Spleen (tissue), 11 donors: ENCODE results near the gene PLAC1. TPM values are rescaled to one million over a fixed set of nuclear protein-coding genes. Genes with fewer than 3 reads are reported as not detected.

ENCODE experiments used
- DNase-seq: peaks from one replicate; pipeline ENCODE4 v3.0.0-alpha.2; 2020
- H3K27ac ChIP-seq, 8 donors: fragments of 200-600 bp; sonication (generic) in 7 of 8; 1 replicate in 4 of 8; 2 replicates in 4 of 8; pipeline versions ENCODE4 v1.5.0 to v1.8.0; 2016 to 2021; ENCODE audit warnings: inconsistent platforms in 4 of 8, mild to moderate bottlenecking in 4 of 8, moderate library complexity in 1 of 8
- H3K27me3 ChIP-seq, 7 donors: fragments of 200-600 bp; sonication (generic) in 6 of 7; replicated peaks in 1 of 7; 1 replicate in 4 of 7; 2 replicates in 3 of 7; pipeline versions ENCODE4 v1.5.0 to v1.8.0; 2016 to 2021; ENCODE audit warnings: inconsistent platforms in 3 of 7, mild to moderate bottlenecking in 1 of 7
- H3K36me3 ChIP-seq, 6 donors: fragments of 200-600 bp; sonication (generic) in 5 of 6; 1 replicate in 4 of 6; 2 replicates in 2 of 6; pipeline versions ENCODE4 v1.5.0 to v1.8.0; 2016 to 2021; ENCODE audit warnings: inconsistent platforms in 2 of 6
- H3K4me1 ChIP-seq, 6 donors: fragments of 200-600 bp; sonication (generic) in 5 of 6; 1 replicate in 3 of 6; 2 replicates in 3 of 6; pipeline versions ENCODE4 v1.5.0 to v1.8.0; 2016 to 2021; ENCODE audit warnings: inconsistent platforms in 3 of 6
- H3K4me3 ChIP-seq, 8 donors: fragments of 200-600 bp; sonication (generic) in 7 of 8; 1 replicate in 4 of 8; 2 replicates in 4 of 8; pipeline versions ENCODE4 v1.5.0 to v1.8.0; 2016 to 2021; ENCODE audit warnings: inconsistent platforms in 4 of 8, mild to moderate bottlenecking in 4 of 8, moderate library complexity in 2 of 8
- H3K9me3 ChIP-seq, 8 donors: fragments of 200-600 bp; sonication (generic) in 7 of 8; 1 replicate in 4 of 8; 2 replicates in 4 of 8; pipeline versions ENCODE4 v1.5.0 to v1.8.0; 2016 to 2021; ENCODE audit warnings: inconsistent platforms in 4 of 8
- POLR2A ChIP-seq, 3 donors: fragments of 450-650 bp; IDR thresholded peaks; one replicate each; pipeline ENCODE4 v1.5.1; 2017; ENCODE audit warnings: antibody characterized with exemption in 3 of 3, mild to moderate bottlenecking in 1 of 3
- POLR2AphosphoS5 ChIP-seq, 3 donors: sonication (generic); formaldehyde crosslinking; IDR thresholded peaks; one replicate each; pipeline ENCODE4 v1.5.1; 2017; ENCODE audit warnings: antibody characterized with exemption in 3 of 3
- WGBS, 5 donors: extraction: QIAGEN DNeasy Blood & Tissue Kit in 3 of 5; methylation state at CpG; one replicate each; pipeline versions ENCODE4 v1.1.5 to v1.1.7; 2013 to 2018; 5-methylcytosine and 5-hydroxymethylcytosine counted together
- intact Hi-C: fragments of 100-400 bp; cut with DNase I; formaldehyde crosslinking; loops from one replicate; pipeline ENCODE4 v1.15.0; 2023; ENCODE audit warnings: low total_unique reads
- polyA plus RNA-seq, 3 donors: library from polyadenylated mRNA; stranded (reverse); fragments of 200-250 nt; gene quantifications; one replicate each; pipeline ENCODE4 v1.2.1, GENCODE V29; 2013
- total RNA-seq, 7 donors: library from RNA; depleted of rRNA in 3 of 7; stranded (reverse); fragments of >200 nt in 3 of 7; fragmentation: NEBNext Ultra II Directional in 4 of 7; extraction: Animal tissue kit (Norgen Biotek cat#: 25700) in 4 of 7; gene quantifications; one replicate each; pipeline versions ENCODE4 v1.1.0 to v1.2.1, GENCODE V29; 2016 to 2021
- TF ChIP-seq, protein P1 (sequence below), 11 experiments: fragments of 200-600 bp in 7 of 11; fragments of 450-650 bp in 4 of 11; sonication (generic) in 4 of 11; IDR thresholded peaks in 8 of 11; conservative IDR thresholded peaks in 3 of 11; 1 replicate in 7 of 11; 2 replicates in 4 of 11; pipeline versions ENCODE4 v1.4.0 to v1.8.0; 2016 to 2021; ENCODE audit warnings: antibody characterized with exemption in 11 of 11, inconsistent platforms in 4 of 11, mild to moderate bottlenecking in 1 of 11
- donor health status: healthy with polysubstance abuse.
- donor health status: DM: no; HTN: no; CAD: no; lungs with moderate emphysema.
- donor health status: DM: no; HTN: no; CAD: no.
- donor health status: Bipolar disorder and iron deficiency.
- donor health status: healthy.
- donor health status: DM: no; HTN: no; CAD: no.
- donor health status: DM: yes; HTN: yes; CAD: no.

The PLAC1 gene
- total and polyA plus RNA-seq, 10 donors: not detected

DNA sequence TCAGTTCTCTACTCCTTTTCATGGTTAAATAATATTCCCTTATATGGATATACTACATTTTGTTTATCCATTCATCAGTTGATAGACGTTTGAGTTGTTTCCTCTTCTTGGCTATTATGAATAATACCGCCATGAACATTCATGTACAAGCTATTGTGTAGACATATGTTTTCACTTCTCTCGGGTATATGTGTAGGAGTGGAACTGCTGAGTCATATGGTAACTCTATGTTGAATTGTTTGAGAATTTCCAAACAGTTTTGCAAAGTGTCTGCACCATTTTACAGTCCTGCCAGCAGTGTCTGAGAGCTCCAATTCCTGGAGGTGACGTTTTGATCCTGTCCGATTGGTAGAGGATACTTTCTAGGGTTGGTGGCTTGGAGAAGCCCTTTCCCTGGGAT, 23.6 kb downstream of the PLAC1 start:
- Histone ChIP-seq H3K9me3 (no peaks in the 10 kb centered on the region), H3K27me3 (no peaks in the 10 kb centered on the region), H3K36me3 (no peaks in the 10 kb centered on the region), H3K4me3 (no peak overlapping the region), H3K4me1 (no peaks in the 10 kb centered on the region), H3K27ac (no peak overlapping the region)
- 51 to 60% (median 58%) methylated on average over 5 of the region's 5 CpGs for WGBS, 5 donors
- intact Hi-C loops: no loop called here
- DNase-seq: no peak
- TF ChIP-seq, protein P1, sequence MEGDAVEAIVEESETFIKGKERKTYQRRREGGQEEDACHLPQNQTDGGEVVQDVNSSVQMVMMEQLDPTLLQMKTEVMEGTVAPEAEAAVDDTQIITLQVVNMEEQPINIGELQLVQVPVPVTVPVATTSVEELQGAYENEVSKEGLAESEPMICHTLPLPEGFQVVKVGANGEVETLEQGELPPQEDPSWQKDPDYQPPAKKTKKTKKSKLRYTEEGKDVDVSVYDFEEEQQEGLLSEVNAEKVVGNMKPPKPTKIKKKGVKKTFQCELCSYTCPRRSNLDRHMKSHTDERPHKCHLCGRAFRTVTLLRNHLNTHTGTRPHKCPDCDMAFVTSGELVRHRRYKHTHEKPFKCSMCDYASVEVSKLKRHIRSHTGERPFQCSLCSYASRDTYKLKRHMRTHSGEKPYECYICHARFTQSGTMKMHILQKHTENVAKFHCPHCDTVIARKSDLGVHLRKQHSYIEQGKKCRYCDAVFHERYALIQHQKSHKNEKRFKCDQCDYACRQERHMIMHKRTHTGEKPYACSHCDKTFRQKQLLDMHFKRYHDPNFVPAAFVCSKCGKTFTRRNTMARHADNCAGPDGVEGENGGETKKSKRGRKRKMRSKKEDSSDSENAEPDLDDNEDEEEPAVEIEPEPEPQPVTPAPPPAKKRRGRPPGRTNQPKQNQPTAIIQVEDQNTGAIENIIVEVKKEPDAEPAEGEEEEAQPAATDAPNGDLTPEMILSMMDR (IDR thresholded peaks at IDR 0.05 in 8 of 11, conservative IDR thresholded peaks at IDR 0.05 in 3 of 11): no peak
- TF ChIP-seq POLR2AphosphoS5 (IDR thresholded peaks at IDR 0.05): no peak
- TF ChIP-seq POLR2A (IDR thresholded peaks at IDR 0.05): no peak

DNA sequence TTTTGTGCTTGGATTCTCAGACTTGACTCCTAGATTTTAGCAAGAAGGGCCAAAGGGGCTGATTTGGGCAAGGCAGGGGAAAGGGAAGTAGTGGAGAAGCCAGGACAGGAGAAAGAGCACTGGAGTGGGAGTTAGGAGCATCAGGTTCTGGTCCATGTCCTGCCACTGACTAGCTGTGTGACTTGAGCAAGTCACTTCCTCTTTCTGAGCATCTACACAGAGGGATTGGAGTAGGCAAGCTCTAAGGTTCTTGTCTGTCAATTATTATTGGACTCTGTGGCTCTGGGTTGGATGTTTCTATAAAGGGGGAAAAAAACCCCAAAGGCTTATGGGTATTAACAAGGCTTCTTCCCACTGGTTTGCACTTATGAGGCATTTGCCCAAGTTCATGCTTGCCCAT, 24.4 kb downstream of the PLAC1 start:
- H3K9me3 ChIP-seq: no peaks in the 10 kb centered on the region
- no peak for DNase-seq
- H3K4me1 ChIP-seq: no peaks in the 10 kb centered on the region
- no peaks in the 10 kb centered on the region for H3K27me3 ChIP-seq
- intact Hi-C loops: no loop called here
- no peak for TF ChIP-seq POLR2AphosphoS5 (IDR thresholded peaks at IDR 0.05)
- TF ChIP-seq, protein P1 (IDR thresholded peaks at IDR 0.05 in 8 of 11, conservative IDR thresholded peaks at IDR 0.05 in 3 of 11): no peak
- TF ChIP-seq POLR2A (IDR thresholded peaks at IDR 0.05): no peak
- no peaks in the 10 kb centered on the region for H3K36me3 ChIP-seq
- H3K4me3 ChIP-seq: no peak overlapping the region
- H3K27ac ChIP-seq: no peak overlapping the region

DNA sequence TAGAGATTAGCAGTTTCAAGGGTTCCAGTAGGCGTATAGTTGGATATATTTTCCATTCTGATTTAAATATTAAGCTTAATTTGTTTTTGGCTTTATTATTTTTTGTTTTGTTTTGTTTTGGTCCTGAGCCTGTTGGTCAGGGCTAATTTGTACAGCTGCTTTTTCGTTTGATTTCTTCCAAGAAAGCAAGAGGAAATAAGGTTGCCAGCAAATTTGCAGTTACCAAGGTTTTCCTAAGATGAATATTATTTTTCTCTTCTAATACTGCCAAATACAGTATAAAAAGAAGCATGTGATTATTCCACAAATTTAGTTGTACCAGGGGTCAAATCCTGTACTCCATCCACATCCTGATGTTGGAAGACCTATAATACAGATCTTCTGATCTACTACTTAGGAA, 24.9 kb downstream of the PLAC1 start:
- H3K4me1 ChIP-seq: no peaks in the 10 kb centered on the region
- no peaks in the 10 kb centered on the region for H3K9me3 ChIP-seq
- intact Hi-C loops: no loop called here
- no peaks in the 10 kb centered on the region for H3K27me3 ChIP-seq
- 37 to 67% (median 55%) methylated on average over 2 of the region's 2 CpGs for WGBS, 5 donors
- DNase-seq: no peak
- TF ChIP-seq POLR2AphosphoS5 (IDR thresholded peaks at IDR 0.05) (no peak), POLR2A (IDR thresholded peaks at IDR 0.05) (no peak)
- TF ChIP-seq, protein P1 (IDR thresholded peaks at IDR 0.05 in 8 of 11, conservative IDR thresholded peaks at IDR 0.05 in 3 of 11): no peak
- no peak overlapping the region for H3K27ac ChIP-seq
- no peak overlapping the region for H3K4me3 ChIP-seq
- no peaks in the 10 kb centered on the region for H3K36me3 ChIP-seq

DNA sequence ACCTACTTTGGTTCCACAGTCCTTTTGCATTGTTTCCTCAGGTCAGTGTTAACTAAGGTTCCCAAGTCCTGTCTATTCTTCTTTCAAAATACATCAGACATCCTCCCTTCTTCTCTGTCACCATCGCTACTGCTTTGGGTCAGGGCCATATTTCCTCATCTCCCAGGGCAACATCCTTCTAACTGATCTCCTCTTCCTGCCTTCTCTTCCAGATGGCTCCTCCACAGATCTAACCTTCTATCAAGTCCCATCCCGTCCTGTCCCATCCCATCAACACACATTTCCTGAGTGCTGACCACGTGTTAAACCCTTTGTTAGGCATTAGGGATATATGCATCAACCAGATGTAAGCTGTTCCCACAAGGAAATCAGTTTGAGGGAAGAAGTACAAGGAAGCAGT, 25.9 kb downstream of the PLAC1 start:
- intact Hi-C loops: no loop called here
- WGBS, 5 donors: 36 to 68% (median 37%) methylated on average over 3 of the region's 3 CpGs
- DNase-seq: no peak

More for the DNA sequence above, 25.9 kb downstream of the PLAC1 start:
- Histone ChIP-seq H3K27me3 (no peaks in the 10 kb centered on the region), H3K27ac (no peak overlapping the region), H3K36me3 (no peaks in the 10 kb centered on the region), H3K4me1 (no peaks in the 10 kb centered on the region), H3K9me3 (no peaks in the 10 kb centered on the region), H3K4me3 (no peak overlapping the region)
- no peak for TF ChIP-seq POLR2AphosphoS5 (IDR thresholded peaks at IDR 0.05)
- TF ChIP-seq, protein P1 (IDR thresholded peaks at IDR 0.05 in 8 of 11, conservative IDR thresholded peaks at IDR 0.05 in 3 of 11): no peak
- no peak for TF ChIP-seq POLR2A (IDR thresholded peaks at IDR 0.05)
